MCF 10A (cell line): ENCODE measurements around the gene ANKRD60. TPM values are rescaled to one million over a fixed set of nuclear protein-coding genes. Genes with fewer than 3 reads are reported as not detected.

Experiments used
- BruUV-seq: library from RNA; stranded (reverse); fragments of 400-500 nt; replicated peaks from 2 replicates; lab custom pipeline; 2021; lab: Mats Ljungman, UMichigan
- CTCF ChIA-PET: fragments of 300-600 bp; sonication (Branson Sonifier 250); formaldehyde crosslinking; extraction: SDS; loops from one replicate; lab custom pipeline; 2021; ENCODE audit warnings: antibody characterized with exemption, inconsistent platforms; lab: Yijun Ruan, JAX
- POLR2A ChIA-PET: fragments of 300-600, 350-650 bp; sonication (Branson Sonifier 250); formaldehyde crosslinking; extraction: SDS; loops from one replicate; lab custom pipeline; 2020; ENCODE audit warnings: antibody characterized with exemption, inconsistent platforms; lab: Yijun Ruan, JAX
- DNase-seq: peaks from one replicate; pipeline ENCODE4 v3.0.0-alpha.2; 2018; ENCODE audit not compliant: unreplicated experiment
- H3K27ac Mint-ChIP-seq: one replicate; pipeline ENCODE4 v1.8.0; 2022; ENCODE audit warnings: mild to moderate bottlenecking, low read depth, mixed read lengths; ENCODE audit not compliant: unreplicated experiment
- H3K27me3 Mint-ChIP-seq: one replicate; pipeline ENCODE4 v1.8.0; 2022; ENCODE audit warnings: mixed read lengths; ENCODE audit not compliant: insufficient read depth, unreplicated experiment
- H3K36me3 Mint-ChIP-seq: one replicate; pipeline ENCODE4 v1.8.0; 2022; ENCODE audit warnings: mild to moderate bottlenecking, moderate library complexity, mixed read lengths; ENCODE audit not compliant: insufficient read depth, unreplicated experiment
- H3K4me1 Mint-ChIP-seq: one replicate; pipeline ENCODE4 v1.8.0; 2022; ENCODE audit warnings: mixed read lengths; ENCODE audit not compliant: insufficient read depth, unreplicated experiment
- H3K4me3 Mint-ChIP-seq: one replicate; pipeline ENCODE4 v1.8.0; 2022; ENCODE audit warnings: mild to moderate bottlenecking, moderate library complexity, mixed read lengths; ENCODE audit not compliant: unreplicated experiment
- H3K9me3 Mint-ChIP-seq: one replicate; pipeline ENCODE4 v1.8.0; 2022; ENCODE audit warnings: mixed read lengths; ENCODE audit not compliant: unreplicated experiment
- CTCF ChIP-seq: fragments of 200-600 bp; IDR thresholded peaks from one replicate; pipeline ENCODE4 v1.8.0; 2022; ENCODE audit warnings: antibody characterized with exemption, mild to moderate bottlenecking; ENCODE audit not compliant: unreplicated experiment
- intact Hi-C: fragments of 100-400 bp; cut with micrococcal nuclease; formaldehyde crosslinking; loops from 2 replicates; pipeline ENCODE4 v1.14.1; 2022
- total RNA-seq: library from RNA; stranded (reverse); gene quantifications from 2 replicates; pipeline ENCODE4 v1.2.3, GENCODE V29; 2022

ANKRD60 gene
- total RNA-seq, 1 experiment from 2014 or later = not detected

- no peak for DNase-seq
- Mint-ChIP-seq H3K27me3 (no peaks in the 10 kb centered on the region), H3K9me3 (no peaks in the 10 kb centered on the region), H3K36me3 (peaks cover 10% of the 10 kb centered on the region), H3K27ac (no peak overlapping the region), H3K4me3 (no peak overlapping the region), H3K4me1 (no peaks in the 10 kb centered on the region)
- BruUV-seq = no TSS peak
- ChIA-PET POLR2A (no interaction called here), CTCF (no interaction called here)
- intact Hi-C loops = no loop called here
- TF ChIP-seq CTCF = no peak
Observed at GRCh38 chr20:58260006-58260405, 31.6 kb upstream of the ANKRD60 start.

GRCh38 chr20:58256842-58257241 is 28.4 kb upstream of the ANKRD60 start:
- CTCF ChIA-PET = interaction anchor here (0.6 kb wide), 1 partner anchor 559 kb away, joined by 4 read pairs; no protein-coding TSS in a partner anchor
- Mint-ChIP-seq H3K27ac (peak overlapping the region; percentile 52), H3K27me3 (no peaks in the 10 kb centered on the region), H3K9me3 (no peaks in the 10 kb centered on the region), H3K4me1 (peaks cover 6% of the 10 kb centered on the region), H3K4me3 (no peak overlapping the region), H3K36me3 (no peaks in the 10 kb centered on the region)
- BruUV-seq = no TSS peak
- TF ChIP-seq CTCF = no peak
- POLR2A ChIA-PET = interaction anchor here (0.6 kb wide), 1 partner anchor 373 kb away, joined by 3 read pairs; no protein-coding TSS in a partner anchor
- no peak for DNase-seq
- intact Hi-C loops = no loop called here

GRCh38 chr20:58256307-58256706 is 27.9 kb upstream of the ANKRD60 start:
- CTCF ChIA-PET = no interaction called here
- no peak for DNase-seq
- Mint-ChIP-seq H3K4me3 (no peak overlapping the region), H3K27ac (peak overlapping the region; percentile 52), H3K9me3 (no peaks in the 10 kb centered on the region), H3K4me1 (peaks cover 7% of the 10 kb centered on the region), H3K36me3 (peaks cover 5% of the 10 kb centered on the region), H3K27me3 (no peaks in the 10 kb centered on the region)
- no peak for TF ChIP-seq CTCF
- BruUV-seq = no TSS peak
- intact Hi-C loops = no loop called here
- POLR2A ChIA-PET = interaction anchor here (0.6 kb wide), 1 partner anchor 373 kb away, joined by 3 read pairs; no protein-coding TSS in a partner anchor

- intact Hi-C loops = no loop called here
- TF ChIP-seq CTCF = no peak
- no peak for DNase-seq
- ChIA-PET CTCF (interaction anchor here (0.5 to 1.2 kb wide), 5 partner anchors 17 to 395 kb away, joined by 3 to 4 read pairs (median 3); no protein-coding TSS in a partner anchor), POLR2A (interaction anchor here (0.7 to 1.0 kb wide), 2 partner anchors 27 to 556 kb away, joined by 3 to 4 read pairs; no protein-coding TSS in a partner anchor)
- Mint-ChIP-seq H3K4me1 (peaks cover 7% of the 10 kb centered on the region), H3K9me3 (no peaks in the 10 kb centered on the region), H3K27me3 (no peaks in the 10 kb centered on the region), H3K27ac (no peak overlapping the region), H3K36me3 (peaks cover 10% of the 10 kb centered on the region), H3K4me3 (no peak overlapping the region)
- no TSS peak for BruUV-seq
Observed at GRCh38 chr20:58254890-58255289, 26.4 kb upstream of the ANKRD60 start.
